Panc1 (cell line): ENCODE data around the gene MMADHC. TPM values are rescaled to one million over a fixed set of nuclear protein-coding genes. Genes with fewer than 3 reads are reported as not detected.
A peak's percentile ranks its signal among the peaks of the same experiment; 100 is the strongest.

Source experiments
- ATAC-seq: fragments of 200-7000 bp; cut with Tn5 transposase; 2 replicates; pipeline ENCODE4 v1.9.1; 2020; ENCODE audit warnings: mild to moderate bottlenecking, moderate library complexity
- BruUV-seq: library from RNA; stranded (reverse); fragments of 400-500 nt; replicated peaks from 2 replicates; lab custom pipeline; 2021; lab: Mats Ljungman, UMichigan
- CTCF ChIA-PET: fragments of 300-600 bp; sonication (Branson Sonifier 250); formaldehyde crosslinking; loops from one replicate; lab custom pipeline; 2022; ENCODE audit warnings: antibody characterized with exemption; lab: Charles Lee
- POLR2A ChIA-PET: fragments of 300-600 bp; sonication (Branson Sonifier 250); formaldehyde crosslinking; loops from one replicate; lab custom pipeline; 2022; ENCODE audit warnings: antibody characterized with exemption; lab: Charles Lee
- DNase-seq: peaks from one replicate; pipeline ENCODE4 v3.0.0-alpha.2; 2010; ENCODE audit warnings: low read depth, low spot score
- H3K27ac ChIP-seq: 2 replicates; pipeline ENCODE4 v1.5.1; 2011; ENCODE audit warnings: mild to moderate bottlenecking, low read length, inconsistent platforms
- H3K27me3 ChIP-seq: fragments of 200-500 bp; sonication (Bioruptor generic); 2 replicates; pipeline ENCODE4 v1.6.0; 2014; ENCODE audit warnings: low read length, inconsistent platforms; ENCODE audit not compliant: control insufficient read depth, insufficient read depth
- H3K36me3 ChIP-seq: fragments of 200-500 bp; sonication (Bioruptor generic); 2 replicates; pipeline ENCODE4 v1.5.1; 2014; ENCODE audit warnings: inconsistent platforms, mild to moderate bottlenecking, low read length, moderate library complexity; ENCODE audit not compliant: control insufficient read depth, insufficient read depth
- H3K4me1 ChIP-seq: 2 replicates; pipeline ENCODE4 v1.5.1; 2011; ENCODE audit warnings: inconsistent platforms, mild to moderate bottlenecking, low read length, moderate library complexity; ENCODE audit not compliant: control insufficient read depth, insufficient read depth
- H3K4me3 ChIP-seq, 2 experiments: 2 replicates each; pipeline ENCODE4 v1.5.1; 2011 to 2012; ENCODE audit warnings: low read depth in 2 of 2, low read length in 2 of 2, mild to moderate bottlenecking in 2 of 2, inconsistent platforms in 1 of 2, moderate library complexity in 1 of 2
- H3K9me3 ChIP-seq: fragments of 200-500 bp; sonication (Bioruptor generic); 2 replicates; pipeline ENCODE4 v1.5.1; 2014; ENCODE audit warnings: low read depth, mild to moderate bottlenecking, inconsistent platforms, low read length, moderate library complexity; ENCODE audit not compliant: control insufficient read depth, insufficient read depth
- POLR2AphosphoS5 ChIP-seq: IDR thresholded peaks from 2 replicates; pipeline ENCODE4 v1.6.1; 2012; ENCODE audit warnings: mild to moderate bottlenecking, low read depth, low read length, moderate library complexity
- SIN3A ChIP-seq: IDR thresholded peaks from 2 replicates; pipeline ENCODE4 v1.6.1; 2012; ENCODE audit warnings: low read depth, mild to moderate bottlenecking, low read length, moderate library complexity, borderline replicate concordance; ENCODE audit not compliant: insufficient read depth
- TCF7L2 ChIP-seq: IDR thresholded peaks from 2 replicates; pipeline ENCODE4 v1.6.1; 2011; ENCODE audit warnings: mild to moderate bottlenecking, low read depth, low read length, inconsistent platforms
- in situ Hi-C: cut with HindIII; loops from 2 replicates; pipeline ENCODE4 v1.10.0; 2016; ENCODE audit warnings: low sequenced_read_pairs, low pct_unique_long_range_greater_than_20kb
- intact Hi-C: fragments of 100-400 bp; cut with micrococcal nuclease; formaldehyde crosslinking; loops from one replicate; pipeline ENCODE4 v1.10.0; 2022; ENCODE audit not compliant: unreplicated experiment
- total RNA-seq: library from RNA; stranded (reverse); gene quantifications from one replicate; pipeline ENCODE4 v1.2.1, GENCODE V29; 2021; ENCODE audit not compliant: unreplicated experiment
- TF ChIP-seq, protein P1 (sequence below): fragments of 450-650 bp; IDR thresholded peaks from 2 replicates; pipeline ENCODE4 v1.5.1; 2017; ENCODE audit warnings: mild to moderate bottlenecking
- TF ChIP-seq, protein P2 (sequence below), 2 experiments: IDR thresholded peaks; 2 replicates each; pipeline ENCODE4 v1.6.1; 2011 to 2012; ENCODE audit warnings: low read depth in 2 of 2, control low read depth in 1 of 2, low read length in 1 of 2, mild to moderate bottlenecking in 1 of 2, moderate library complexity in 1 of 2; ENCODE audit not compliant: insufficient read depth in 1 of 2

MMADHC gene
- total RNA-seq, 1 experiment from 2014 or later = 120 TPM

DNA sequence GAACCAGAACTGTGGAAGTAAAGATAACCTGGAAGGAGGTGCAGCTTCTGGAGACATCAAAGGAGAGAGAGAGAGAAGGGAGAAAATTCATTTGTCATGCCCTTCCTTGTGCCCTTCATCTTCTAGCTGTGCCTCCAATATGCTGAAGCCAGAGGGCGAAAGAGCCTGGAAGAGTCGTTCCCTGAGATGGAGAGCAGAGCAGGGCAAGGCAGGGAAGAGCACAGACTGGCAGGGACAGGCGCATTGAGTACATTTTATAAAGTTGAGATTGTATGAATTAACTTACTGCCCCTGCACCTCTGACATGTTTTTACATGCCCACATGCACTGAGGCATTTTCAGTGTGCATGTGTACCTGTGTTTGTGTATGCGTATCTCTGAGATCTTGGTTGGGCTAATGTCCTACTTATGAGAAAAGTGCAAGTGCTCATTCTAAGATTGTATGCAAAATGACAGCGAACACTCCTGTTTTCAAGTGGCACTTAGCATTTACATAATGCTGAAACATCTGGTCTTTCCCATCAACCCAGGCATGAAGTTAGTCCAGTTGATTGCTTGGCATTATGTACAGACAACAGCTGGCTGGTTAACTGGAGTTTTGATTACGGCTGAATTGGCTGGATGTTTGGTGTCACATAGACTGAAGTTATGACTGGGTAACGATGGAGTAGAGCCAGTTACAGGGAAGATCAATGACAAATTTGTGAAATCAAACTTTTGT, 23.7 kb upstream of the MMADHC start:
- ChIA-PET CTCF (no interaction called here), POLR2A (no interaction called here)
- no peak overlapping the region for H3K4me3 ChIP-seq
- no peaks in the 10 kb centered on the region for H3K27me3 ChIP-seq
- no peaks in the 10 kb centered on the region for H3K36me3 ChIP-seq
- H3K9me3 ChIP-seq = no peaks in the 10 kb centered on the region
- intact Hi-C loops = no loop called here
- H3K27ac ChIP-seq = no peak overlapping the region
- peak; percentile 58; the same call in 1 of the 2 replicates for ATAC-seq
- peaks cover 5% of the 10 kb centered on the region; the same call in 1 of the 2 replicates for H3K4me1 ChIP-seq
- TF ChIP-seq, protein P1, sequence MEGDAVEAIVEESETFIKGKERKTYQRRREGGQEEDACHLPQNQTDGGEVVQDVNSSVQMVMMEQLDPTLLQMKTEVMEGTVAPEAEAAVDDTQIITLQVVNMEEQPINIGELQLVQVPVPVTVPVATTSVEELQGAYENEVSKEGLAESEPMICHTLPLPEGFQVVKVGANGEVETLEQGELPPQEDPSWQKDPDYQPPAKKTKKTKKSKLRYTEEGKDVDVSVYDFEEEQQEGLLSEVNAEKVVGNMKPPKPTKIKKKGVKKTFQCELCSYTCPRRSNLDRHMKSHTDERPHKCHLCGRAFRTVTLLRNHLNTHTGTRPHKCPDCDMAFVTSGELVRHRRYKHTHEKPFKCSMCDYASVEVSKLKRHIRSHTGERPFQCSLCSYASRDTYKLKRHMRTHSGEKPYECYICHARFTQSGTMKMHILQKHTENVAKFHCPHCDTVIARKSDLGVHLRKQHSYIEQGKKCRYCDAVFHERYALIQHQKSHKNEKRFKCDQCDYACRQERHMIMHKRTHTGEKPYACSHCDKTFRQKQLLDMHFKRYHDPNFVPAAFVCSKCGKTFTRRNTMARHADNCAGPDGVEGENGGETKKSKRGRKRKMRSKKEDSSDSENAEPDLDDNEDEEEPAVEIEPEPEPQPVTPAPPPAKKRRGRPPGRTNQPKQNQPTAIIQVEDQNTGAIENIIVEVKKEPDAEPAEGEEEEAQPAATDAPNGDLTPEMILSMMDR = peak; percentile 41
- TF ChIP-seq TCF7L2 (no peak), SIN3A (no peak), POLR2AphosphoS5 (no peak)
- TF ChIP-seq, protein P2, sequence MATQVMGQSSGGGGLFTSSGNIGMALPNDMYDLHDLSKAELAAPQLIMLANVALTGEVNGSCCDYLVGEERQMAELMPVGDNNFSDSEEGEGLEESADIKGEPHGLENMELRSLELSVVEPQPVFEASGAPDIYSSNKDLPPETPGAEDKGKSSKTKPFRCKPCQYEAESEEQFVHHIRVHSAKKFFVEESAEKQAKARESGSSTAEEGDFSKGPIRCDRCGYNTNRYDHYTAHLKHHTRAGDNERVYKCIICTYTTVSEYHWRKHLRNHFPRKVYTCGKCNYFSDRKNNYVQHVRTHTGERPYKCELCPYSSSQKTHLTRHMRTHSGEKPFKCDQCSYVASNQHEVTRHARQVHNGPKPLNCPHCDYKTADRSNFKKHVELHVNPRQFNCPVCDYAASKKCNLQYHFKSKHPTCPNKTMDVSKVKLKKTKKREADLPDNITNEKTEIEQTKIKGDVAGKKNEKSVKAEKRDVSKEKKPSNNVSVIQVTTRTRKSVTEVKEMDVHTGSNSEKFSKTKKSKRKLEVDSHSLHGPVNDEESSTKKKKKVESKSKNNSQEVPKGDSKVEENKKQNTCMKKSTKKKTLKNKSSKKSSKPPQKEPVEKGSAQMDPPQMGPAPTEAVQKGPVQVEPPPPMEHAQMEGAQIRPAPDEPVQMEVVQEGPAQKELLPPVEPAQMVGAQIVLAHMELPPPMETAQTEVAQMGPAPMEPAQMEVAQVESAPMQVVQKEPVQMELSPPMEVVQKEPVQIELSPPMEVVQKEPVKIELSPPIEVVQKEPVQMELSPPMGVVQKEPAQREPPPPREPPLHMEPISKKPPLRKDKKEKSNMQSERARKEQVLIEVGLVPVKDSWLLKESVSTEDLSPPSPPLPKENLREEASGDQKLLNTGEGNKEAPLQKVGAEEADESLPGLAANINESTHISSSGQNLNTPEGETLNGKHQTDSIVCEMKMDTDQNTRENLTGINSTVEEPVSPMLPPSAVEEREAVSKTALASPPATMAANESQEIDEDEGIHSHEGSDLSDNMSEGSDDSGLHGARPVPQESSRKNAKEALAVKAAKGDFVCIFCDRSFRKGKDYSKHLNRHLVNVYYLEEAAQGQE (IDR thresholded peaks at IDR 0.05; ENCODE audit: insufficient read depth in 1 of 2, low read depth in 2 of 2, low read length in 1 of 2) = no peak
- in situ Hi-C loops = no loop called here
- no TSS peak for BruUV-seq
- DNase-seq = no peak

DNA sequence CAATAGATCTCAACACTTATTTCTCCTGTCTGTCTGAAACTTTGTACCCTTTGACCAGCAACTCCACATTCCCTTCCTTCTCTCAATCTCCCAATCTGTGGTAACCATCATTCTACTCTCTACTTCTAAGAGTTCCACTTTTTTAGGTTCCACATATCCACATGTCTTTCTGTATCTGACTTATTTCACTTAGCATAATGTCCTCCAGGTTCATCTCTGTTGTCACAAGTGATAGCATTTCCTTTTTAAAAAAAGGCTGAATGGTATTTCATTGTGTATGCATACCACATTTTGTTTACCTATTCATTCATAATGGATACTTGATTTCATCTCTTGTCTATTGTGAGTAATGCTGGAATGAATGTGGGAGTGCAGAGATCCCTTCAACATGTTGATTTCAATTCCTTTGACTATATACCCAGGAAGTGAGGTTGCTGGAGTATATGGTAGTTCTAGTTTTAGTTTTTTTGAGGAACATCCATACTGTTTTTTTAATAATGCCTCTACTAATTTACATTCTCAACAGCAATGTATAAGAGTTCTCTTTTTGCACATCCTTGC, 18.8 kb upstream of the MMADHC start:
- BruUV-seq = no TSS peak
- no peak overlapping the region for H3K27ac ChIP-seq
- no peaks in the 10 kb centered on the region for H3K27me3 ChIP-seq
- no peaks in the 10 kb centered on the region for H3K9me3 ChIP-seq
- intact Hi-C loops = no loop called here
- no peak for DNase-seq
- POLR2A ChIA-PET = no interaction called here
- CTCF ChIA-PET = no interaction called here
- TF ChIP-seq, protein P2 (IDR thresholded peaks at IDR 0.05; ENCODE audit: insufficient read depth in 1 of 2, low read depth in 2 of 2, low read length in 1 of 2) = no peak
- TF ChIP-seq, protein P1 = no peak
- TF ChIP-seq SIN3A = no peak
- no peak for TF ChIP-seq POLR2AphosphoS5
- TF ChIP-seq TCF7L2 = no peak
- H3K4me3 ChIP-seq = no peak overlapping the region
- in situ Hi-C loops = no loop called here
- H3K4me1 ChIP-seq = no peaks in the 10 kb centered on the region
- H3K36me3 ChIP-seq = no peaks in the 10 kb centered on the region
- no peak for ATAC-seq
